ENCODE results near the gene CSF1.
"Not testable (repeated sequence)": the region's sequence is repeated elsewhere in the genome, so short reads cannot be mapped to it uniquely, and the experiment has no call there.

Gene CSF1

GRCh38 chr1:109917768-109918606 lies 7.3 kb downstream of the CSF1 start:
- no peak for DNase-seq (ENCODE audit: low read depth in 2 of 2, low spot score in 1 of 2)

GRCh38 chr1:109918671-109919070 lies 8.0 kb downstream of the CSF1 start:
- DNase-seq (ENCODE audit: low read depth in 2 of 2, low spot score in 1 of 2): no peak

- no peak for DNase-seq (ENCODE audit: low read depth in 2 of 2, low spot score in 1 of 2)
These were observed 8.7 kb downstream of the CSF1 start for GRCh38 chr1:109919303-109919702.

- DNase-seq (ENCODE audit: low read depth in 2 of 2, low spot score in 1 of 2): not testable (repeated sequence)
These were observed 9.7 kb downstream of the CSF1 start for GRCh38 chr1:109920391-109920790.

- DNase-seq (ENCODE audit: low read depth in 2 of 2, low spot score in 1 of 2): no peak
These were observed 11.7 kb downstream of the CSF1 start for GRCh38 chr1:109922326-109922725.

- DNase-seq (ENCODE audit: low read depth in 2 of 2, low spot score in 1 of 2): no peak
These were observed 12.7 kb downstream of the CSF1 start for GRCh38 chr1:109923131-109923945.

GRCh38 chr1:109923946-109924275 lies 13.3 kb downstream of the CSF1 start:
- DNase-seq (ENCODE audit: low read depth in 2 of 2, low spot score in 1 of 2): no peak

- DNase-seq (ENCODE audit: low read depth in 2 of 2, low spot score in 1 of 2): no peak
These were observed 13.7 kb downstream of the CSF1 start for GRCh38 chr1:109924316-109924715.

GRCh38 chr1:109925159-109925990 lies 14.7 kb downstream of the CSF1 start:
- no peak for DNase-seq (ENCODE audit: low read depth in 2 of 2, low spot score in 1 of 2)

- DNase-seq (ENCODE audit: low read depth in 2 of 2, low spot score in 1 of 2): no peak
These were observed 16.1 kb downstream of the CSF1 start for GRCh38 chr1:109926662-109927300.

GRCh38 chr1:109927356-109927755 lies 16.7 kb downstream of the CSF1 start:
- DNase-seq (ENCODE audit: low read depth in 2 of 2, low spot score in 1 of 2): no peak

- no peak for DNase-seq (ENCODE audit: low read depth in 2 of 2, low spot score in 1 of 2)
These were observed 17.3 kb downstream of the CSF1 start for GRCh38 chr1:109927911-109928321.

- DNase-seq (ENCODE audit: low read depth in 2 of 2, low spot score in 1 of 2): no peak
These were observed 18.0 kb downstream of the CSF1 start for GRCh38 chr1:109928591-109929111.

GRCh38 chr1:109929170-109929569 lies 18.5 kb downstream of the CSF1 start:
- no peak for DNase-seq (ENCODE audit: low read depth in 2 of 2, low spot score in 1 of 2)

- no peak for DNase-seq (ENCODE audit: low read depth in 2 of 2, low spot score in 1 of 2)
These were observed 19.1 kb downstream of the CSF1 start for GRCh38 chr1:109929588-109930251.

- DNase-seq (ENCODE audit: low read depth in 2 of 2, low spot score in 1 of 2): no peak
These were observed 19.8 kb downstream of the CSF1 start for GRCh38 chr1:109930252-109930993.

GRCh38 chr1:109931189-109931731 lies 20.6 kb downstream of the CSF1 start:
- no peak for DNase-seq (ENCODE audit: low read depth in 2 of 2, low spot score in 1 of 2)

- DNase-seq (ENCODE audit: low read depth in 2 of 2, low spot score in 1 of 2): no peak
These were observed 21.4 kb downstream of the CSF1 start for GRCh38 chr1:109931911-109932636.

GRCh38 chr1:109932679-109933078 lies 22.0 kb downstream of the CSF1 start:
- DNase-seq (ENCODE audit: low read depth in 2 of 2, low spot score in 1 of 2): no peak

Data from stimulated activated CD8-positive, alpha-beta memory T cell treated with anti-CD3 and anti-CD28 coated beads, Interleukin-4, amount 100 ng/mL, for 1 hour (primary cell).